Fibroblast of lung (primary cell): ENCODE measurements around the gene GSTM2. TPM values are rescaled to one million over a fixed set of nuclear protein-coding genes. Genes with fewer than 3 reads are reported as not detected.

Experiments used
- DNase-seq, 2 donors: peaks; one replicate each; pipeline versions ENCODE4 v3.0.0 to v3.0.0-alpha.2; 2010; ENCODE audit warnings: low read depth in 2 of 2
- H2AFZ ChIP-seq: 2 replicates; pipeline ENCODE4 v1.5.1; 2012; ENCODE audit warnings: low read length, control low read depth, inconsistent platforms
- H3K27ac ChIP-seq: 2 replicates; pipeline ENCODE4 v1.5.1; 2011; ENCODE audit warnings: low read length, control low read depth; ENCODE audit not compliant: insufficient read depth
- H3K27me3 ChIP-seq: 2 replicates; pipeline ENCODE4 v1.5.1; 2011; ENCODE audit warnings: mild to moderate bottlenecking, low read length; ENCODE audit not compliant: control insufficient read depth, insufficient read depth
- H3K36me3 ChIP-seq: 2 replicates; pipeline ENCODE4 v1.5.1; 2011; ENCODE audit warnings: low read length; ENCODE audit not compliant: control insufficient read depth, insufficient read depth
- H3K4me1 ChIP-seq: 2 replicates; pipeline ENCODE4 v1.5.1; 2011; ENCODE audit warnings: low read length; ENCODE audit not compliant: control insufficient read depth, insufficient read depth; ENCODE audit errors: extremely low read depth
- H3K4me2 ChIP-seq: 2 replicates; pipeline ENCODE4 v1.5.1; 2011; ENCODE audit warnings: low read length, control low read depth; ENCODE audit not compliant: insufficient read depth; ENCODE audit errors: extremely low read depth
- H3K4me3 ChIP-seq, 4 experiments: fragments of 200-600 bp in 1 of 4; sonication (generic) in 1 of 4; replicated peaks in 1 of 4; 2 replicates each; pipeline ENCODE4 v1.5.1; 2011 to 2016; ENCODE audit warnings: low read length in 4 of 4, low read depth in 3 of 4, mild to moderate bottlenecking in 3 of 4, control low read depth in 2 of 4, inconsistent platforms in 1 of 4, mixed read lengths in 1 of 4; ENCODE audit not compliant: insufficient read depth in 1 of 4; ENCODE audit errors: control extremely low read depth in 1 of 4
- H3K79me2 ChIP-seq: 2 replicates; pipeline ENCODE4 v1.5.1; 2012; ENCODE audit warnings: mild to moderate bottlenecking, low read length, inconsistent platforms; ENCODE audit not compliant: control insufficient read depth, insufficient read depth
- H3K9ac ChIP-seq: 2 replicates; pipeline ENCODE4 v1.5.1; 2011; ENCODE audit warnings: mild to moderate bottlenecking, low read length, control low read depth; ENCODE audit not compliant: insufficient read depth
- H3K9me3 ChIP-seq: 2 replicates; pipeline ENCODE4 v1.5.1; 2012; ENCODE audit warnings: low read depth, low read length; ENCODE audit not compliant: control insufficient read depth, insufficient read depth
- H4K20me1 ChIP-seq: 2 replicates; pipeline ENCODE4 v1.5.1; 2011; ENCODE audit warnings: low read length; ENCODE audit not compliant: control insufficient read depth, insufficient read depth; ENCODE audit errors: extremely low read depth
- CTCF ChIP-seq, 2 donors: IDR thresholded peaks in 1 of 2; conservative IDR thresholded peaks in 1 of 2; 1 replicate in 1 of 2; 2 replicates in 1 of 2; pipeline ENCODE4 v1.5.1; 2011 to 2012; ENCODE audit warnings: low read length in 2 of 2, control low read depth in 1 of 2, inconsistent platforms in 1 of 2, low read depth in 1 of 2, mild to moderate bottlenecking in 1 of 2
- EZH2 ChIP-seq: IDR thresholded peaks from 2 replicates; pipeline ENCODE4 v1.5.1; 2012; ENCODE audit warnings: low read length, control low read depth, mild to moderate bottlenecking; ENCODE audit errors: missing control alignments
- polyA plus RNA-seq, 2 donors: library from polyadenylated mRNA; depleted of rRNA in 1 of 2; stranded (reverse) in 1 of 2; unstranded in 1 of 2; fragments of >200 nt; gene quantifications; 2 replicates each; pipeline ENCODE4 v1.2.1, GENCODE V29; 2011 to 2012; ENCODE audit warnings: missing spikeins in 1 of 2
- total RNA-seq: library from RNA; depleted of rRNA; stranded (reverse); fragments of >200 nt; gene quantifications from 2 replicates; pipeline ENCODE4 v1.2.1, GENCODE V29; 2014

The GSTM2 gene
- total and polyA plus RNA-seq, 2 donors (not counting 1 experiment from before 2014, with no cell fraction given): 28.2 to 67.7 TPM

- Histone ChIP-seq H3K36me3 (no peaks in the 10 kb centered on the region), H3K4me2 (no peak overlapping the region), H3K4me3 (no peak overlapping the region), H3K79me2 (no peaks in the 10 kb centered on the region), H4K20me1 (no peaks in the 10 kb centered on the region), H3K27me3 (no peaks in the 10 kb centered on the region), H3K27ac (no peak overlapping the region), H2AFZ (no peak overlapping the region), H3K9ac (no peak overlapping the region), H3K9me3 (no peaks in the 10 kb centered on the region), H3K4me1 (no peaks in the 10 kb centered on the region)
- TF ChIP-seq CTCF (conservative IDR thresholded peaks at IDR 0.05 in 1 of 2, IDR thresholded peaks at IDR 0.05 in 1 of 2; ENCODE audit: low read depth in 1 of 2, low read length in 2 of 2) (no peak), EZH2 (no peak)
- DNase-seq: peak in 1 of 2 donors; percentile 55
These were observed 23.2 kb upstream of the GSTM2 start for GRCh38 chr1:109644670-109645069.

- TF ChIP-seq CTCF (conservative IDR thresholded peaks at IDR 0.05 in 1 of 2, IDR thresholded peaks at IDR 0.05 in 1 of 2; ENCODE audit: low read depth in 1 of 2, low read length in 2 of 2) (peak; percentile 44), EZH2 (no peak)
- Histone ChIP-seq H3K9ac (no peak overlapping the region), H3K79me2 (no peaks in the 10 kb centered on the region), H3K4me3 (peak overlapping the region in 2 of 4 experiments; percentile 48 to 50), H3K36me3 (no peaks in the 10 kb centered on the region), H3K4me1 (no peaks in the 10 kb centered on the region), H3K9me3 (no peaks in the 10 kb centered on the region), H2AFZ (peak overlapping the region; percentile 40), H4K20me1 (no peaks in the 10 kb centered on the region), H3K27ac (no peak overlapping the region), H3K4me2 (peak overlapping the region; percentile 61), H3K27me3 (no peaks in the 10 kb centered on the region)
- peak; percentile 34 to 75 for DNase-seq
These were observed 18.4 kb upstream of the GSTM2 start for GRCh38 chr1:109649491-109649914.

GRCh38 chr1:109650609-109651008, 17.2 kb upstream of the GSTM2 start:
- peaks cover 2% of the 10 kb centered on the region for H3K27me3 ChIP-seq
- no peak overlapping the region for H3K9ac ChIP-seq
- peaks cover 4% of the 10 kb centered on the region for H3K4me1 ChIP-seq
- H3K27ac ChIP-seq: no peak overlapping the region
- H3K4me3 ChIP-seq: no peak overlapping the region
- H3K4me2 ChIP-seq: no peak overlapping the region
- no peaks in the 10 kb centered on the region for H3K36me3 ChIP-seq
- no peak for TF ChIP-seq CTCF (conservative IDR thresholded peaks at IDR 0.05 in 1 of 2, IDR thresholded peaks at IDR 0.05 in 1 of 2; ENCODE audit: low read depth in 1 of 2, low read length in 2 of 2)
- TF ChIP-seq EZH2: no peak
- H4K20me1 ChIP-seq: no peaks in the 10 kb centered on the region
- H3K79me2 ChIP-seq: no peaks in the 10 kb centered on the region
- DNase-seq: peak in 1 of 2 donors; percentile 61
- H3K9me3 ChIP-seq: no peaks in the 10 kb centered on the region
- H2AFZ ChIP-seq: no peak overlapping the region
